ENCODE data around the gene MTHFR. TPM values are rescaled to one million over a fixed set of nuclear protein-coding genes. Genes with fewer than 3 reads are reported as not detected.

MTHFR gene
- total and polyA plus RNA-seq, 12 donors = 17.7 to 75.8 (median 39.1) TPM

GRCh38 chr1:11738783-11739182 is 67.0 kb downstream of the MTHFR start:
- Histone ChIP-seq H3K27ac (peak overlapping the region in 1 of 10 donors; percentile 97), H3K36me3 (no peaks in the 10 kb centered on the region), H3K9me3 (no peaks in the 10 kb centered on the region), H3K4me3 (peak overlapping the region in 1 of 10 donors; percentile 18), H3K27me3 (no peaks in the 10 kb centered on the region), H3K4me1 (peaks cover 0 to 73% (median 22%) of the 10 kb centered on the region in 9 donors)
- intact Hi-C loops (cut with DNase I) = loop anchor here in 4 of 10 donors (5.0 kb wide), 4 partner anchors 44 to 69 kb away; partner anchors contain the start of genes CLCN6 (in 1 of the 4) and MTHFR (in 1 of the 4)
- DNase-seq = no peak
- WGBS, 2 donors = 84 to 87% methylated on average over 6 of the region's 6 CpGs
- no peak for TF ChIP-seq CTCF (IDR thresholded peaks at IDR 0.05)
- no peak for ATAC-seq

- Histone ChIP-seq H3K4me1 (peaks cover 0 to 74% (median 22%) of the 10 kb centered on the region in 9 donors), H3K27me3 (no peaks in the 10 kb centered on the region), H3K4me3 (peak overlapping the region in 1 of 10 donors; percentile 18), H3K9me3 (no peaks in the 10 kb centered on the region), H3K27ac (peak overlapping the region in 2 of 10 donors; percentile 92 to 97), H3K36me3 (no peaks in the 10 kb centered on the region)
- ATAC-seq (no peak), DNase-seq (no peak)
- 79 to 87% methylated on average over 2 of the region's 2 CpGs for WGBS, 2 donors
- TF ChIP-seq CTCF (IDR thresholded peaks at IDR 0.05) = no peak
- intact Hi-C loops (cut with DNase I) = loop anchor here in 4 of 10 donors (5.0 kb wide), 4 partner anchors 44 to 69 kb away; partner anchors contain the start of genes CLCN6 (in 1 of the 4) and MTHFR (in 1 of the 4)
Measured at GRCh38 chr1:11738096-11738495, 67.7 kb downstream of the MTHFR start.

- TF ChIP-seq CTCF (IDR thresholded peaks at IDR 0.05) = no peak
- ATAC-seq (peak; percentile 18 to 63 (median 56)), DNase-seq (peak; percentile 30 to 43)
- WGBS, 2 donors = 16 to 19% methylated on average over 15 of the region's 15 CpGs
- Histone ChIP-seq H3K27ac (peak overlapping the region; percentile 41 to 97 (median 88)), H3K36me3 (no peaks in the 10 kb centered on the region), H3K4me1 (peaks cover 0 to 75% (median 29%) of the 10 kb centered on the region in 9 donors), H3K9me3 (no peaks in the 10 kb centered on the region), H3K4me3 (peak overlapping the region; percentile 36 to 99 (median 84)), H3K27me3 (no peaks in the 10 kb centered on the region)
- intact Hi-C loops (cut with DNase I) = loop anchor here in 4 of 10 donors (5.0 kb wide), 4 partner anchors 45 to 70 kb away; partner anchors contain the start of genes CLCN6 (in 1 of the 4) and MTHFR (in 1 of the 4)
Measured at GRCh38 chr1:11736746-11737639, 68.8 kb downstream of the MTHFR start.

Measured in heart right ventricle (tissue), 16 donors.